ENCODE results near the gene MARCHF3. TPM values are rescaled to one million over a fixed set of nuclear protein-coding genes. Genes with fewer than 3 reads are reported as not detected.
A peak's percentile ranks its signal among the peaks of the same experiment; 100 is the strongest.

Gene MARCHF3
- 8.0 TPM for total RNA-seq
- 1.5 TPM for polyA plus RNA-seq (ENCODE audit: insufficient read depth, low read depth, low replicate concordance)
- long read RNA-seq, donor 1, partial matches to known transcripts: 0 of 1 reads
- long read RNA-seq, donor 1, other reads (novel, unspliced or antisense): 0 of 1 reads
- long read RNA-seq, donor 2: 0 reads
- long read RNA-seq, donor 3: 0 reads
- long read RNA-seq, donor 4: 0 reads
- long read RNA-seq, donor 5: 0 reads
- long read RNA-seq, donor 6, full-length matches to known transcripts: 1 of 1 reads
- long read RNA-seq, donor 6, partial matches to known transcripts: 0 of 1 reads
- long read RNA-seq, donor 6, other reads (novel, unspliced or antisense): 0 of 1 reads
- long read RNA-seq, donor 7, full-length matches to known transcripts: 3 of 4 reads
- long read RNA-seq, donor 7, partial matches to known transcripts: 0 of 4 reads
- long read RNA-seq, donor 7, other reads (novel, unspliced or antisense): 1 of 4 reads
- long read RNA-seq, donor 8, full-length matches to known transcripts: 3 of 3 reads
- long read RNA-seq, donor 8, partial matches to known transcripts: 0 of 3 reads
- long read RNA-seq, donor 8, other reads (novel, unspliced or antisense): 0 of 3 reads
- long read RNA-seq, donor 9, full-length matches to known transcripts: 2 of 2 reads
- long read RNA-seq, donor 9, partial matches to known transcripts: 0 of 2 reads
- long read RNA-seq, donor 9, other reads (novel, unspliced or antisense): 0 of 2 reads
- long read RNA-seq, donor 10, full-length matches to known transcripts: 2 of 2 reads
- long read RNA-seq, donor 10, partial matches to known transcripts: 0 of 2 reads
- long read RNA-seq, donor 10, other reads (novel, unspliced or antisense): 0 of 2 reads

GRCh38 chr5:127030259-127031146 is at the start of gene MARCHF3:
Gene MARCHF3, minus strand, starts transcription at chr5:127030558. Its CDS starts 112,387 bp downstream, at chr5:126918171.
- Histone ChIP-seq H3K4me1 (ENCODE audit: control insufficient read depth in 2 of 3, insufficient read depth in 2 of 3, low read depth in 1 of 3, low read length in 3 of 3) (no peaks in the 10 kb centered on the region), H3K9ac (ENCODE audit: low read length in 3 of 3) (peak within 1 kb of the TSS; percentile 26 to 57 (median 56)), H3K4me3 (ENCODE audit: low read length in 3 of 3) (peak within 1 kb of the TSS; percentile 59 to 80 (median 61)), H3K36me3 (ENCODE audit: control insufficient read depth in 2 of 3, insufficient read depth in 3 of 3, low read length in 3 of 3) (no peaks in the 10 kb centered on the region), H3K9me3 (ENCODE audit: control insufficient read depth in 2 of 3, insufficient read depth in 1 of 3, low read length in 3 of 3) (no peaks in the 10 kb centered on the region), H3K27me3 (ENCODE audit: control insufficient read depth, insufficient read depth, low read length) (peaks cover 5% of the 10 kb centered on the region), H3K27ac (ENCODE audit: low read depth in 2 of 2, low read length in 2 of 2) (peak within 1 kb of the TSS; percentile 69 to 75)
- DNase-seq: peak; percentile 96 to 98 (median 98)
- TF ChIP-seq CTCF (IDR thresholded peaks at IDR 0.05; ENCODE audit: borderline replicate concordance, extremely low read depth, insufficient read depth): peak; percentile 11
- intact Hi-C loops (cut with DNase I): no loop called here
- no peak for FAIRE-seq

- H3K27me3 ChIP-seq (ENCODE audit: control insufficient read depth, insufficient read depth, low read length): no peaks in the 10 kb centered on the region
- no peaks in the 10 kb centered on the region for H3K4me1 ChIP-seq (ENCODE audit: control insufficient read depth in 2 of 3, insufficient read depth in 2 of 3, low read depth in 1 of 3, low read length in 3 of 3)
- H3K36me3 ChIP-seq (ENCODE audit: control insufficient read depth in 2 of 3, insufficient read depth in 3 of 3, low read length in 3 of 3): no peaks in the 10 kb centered on the region
- no peak overlapping the region for H3K9ac ChIP-seq (ENCODE audit: low read length in 3 of 3)
- TF ChIP-seq CTCF (IDR thresholded peaks at IDR 0.05; ENCODE audit: borderline replicate concordance, extremely low read depth, insufficient read depth): no peak
- H3K9me3 ChIP-seq (ENCODE audit: control insufficient read depth in 2 of 3, insufficient read depth in 1 of 3, low read length in 3 of 3): no peaks in the 10 kb centered on the region
- intact Hi-C loops (cut with DNase I): no loop called here
- no peak overlapping the region for H3K4me3 ChIP-seq (ENCODE audit: low read length in 3 of 3)
- FAIRE-seq: no peak
- DNase-seq: peak in 2 of 5 donors; percentile 21 to 23
- H3K27ac ChIP-seq (ENCODE audit: low read depth in 2 of 2, low read length in 2 of 2): no peak overlapping the region
These were observed 49.7 kb upstream of the MARCHF3 start for GRCh38 chr5:127079994-127080491.

GRCh38 chr5:127077366-127077765 is 47.0 kb upstream of the MARCHF3 start:
- Histone ChIP-seq H3K27me3 (ENCODE audit: control insufficient read depth, insufficient read depth, low read length) (no peaks in the 10 kb centered on the region), H3K9me3 (ENCODE audit: control insufficient read depth in 2 of 3, insufficient read depth in 1 of 3, low read length in 3 of 3) (no peaks in the 10 kb centered on the region), H3K27ac (ENCODE audit: low read depth in 2 of 2, low read length in 2 of 2) (no peak overlapping the region), H3K4me3 (ENCODE audit: low read length in 3 of 3) (no peak overlapping the region), H3K4me1 (ENCODE audit: control insufficient read depth in 2 of 3, insufficient read depth in 2 of 3, low read depth in 1 of 3, low read length in 3 of 3) (no peaks in the 10 kb centered on the region), H3K36me3 (ENCODE audit: control insufficient read depth in 2 of 3, insufficient read depth in 3 of 3, low read length in 3 of 3) (no peaks in the 10 kb centered on the region), H3K9ac (ENCODE audit: low read length in 3 of 3) (no peak overlapping the region)
- DNase-seq (no peak), FAIRE-seq (no peak)
- TF ChIP-seq CTCF (IDR thresholded peaks at IDR 0.05; ENCODE audit: borderline replicate concordance, extremely low read depth, insufficient read depth): no peak
- intact Hi-C loops (cut with DNase I): no loop called here
